Endothelial cell (in vitro differentiated cells): Measurements from ENCODE around the gene TPM2. TPM values are rescaled to one million over a fixed set of nuclear protein-coding genes. Genes with fewer than 3 reads are reported as not detected.

Experiments
- DNase-seq: peaks from one replicate; pipeline ENCODE4 v3.0.0; 2021; ENCODE audit warnings: low spot score
- H3K27ac Mint-ChIP-seq: one replicate; pipeline ENCODE4 v1.8.0; 2021; ENCODE audit warnings: mixed read lengths, inconsistent platforms; ENCODE audit not compliant: unreplicated experiment
- H3K27me3 Mint-ChIP-seq: one replicate; pipeline ENCODE4 v1.8.0; 2021; ENCODE audit warnings: mild to moderate bottlenecking, moderate library complexity, mixed read lengths, inconsistent platforms; ENCODE audit not compliant: unreplicated experiment
- H3K36me3 Mint-ChIP-seq: one replicate; pipeline ENCODE4 v1.8.0; 2021; ENCODE audit warnings: mild to moderate bottlenecking, low read depth, mixed read lengths, inconsistent platforms; ENCODE audit not compliant: unreplicated experiment
- H3K4me1 Mint-ChIP-seq: one replicate; pipeline ENCODE4 v1.8.0; 2021; ENCODE audit warnings: mild to moderate bottlenecking, mixed read lengths, inconsistent platforms; ENCODE audit not compliant: unreplicated experiment
- H3K4me3 Mint-ChIP-seq: one replicate; pipeline ENCODE4 v1.8.0; 2021; ENCODE audit warnings: mild to moderate bottlenecking, mixed read lengths, inconsistent platforms; ENCODE audit not compliant: unreplicated experiment
- H3K9me3 Mint-ChIP-seq: one replicate; pipeline ENCODE4 v1.8.0; 2021; ENCODE audit warnings: mixed read lengths, inconsistent platforms; ENCODE audit not compliant: unreplicated experiment
- CTCF ChIP-seq: fragments of 200-600 bp; sonication (generic); IDR thresholded peaks from one replicate; pipeline ENCODE4 v1.5.0; 2021; ENCODE audit warnings: antibody characterized with exemption; ENCODE audit not compliant: unreplicated experiment
- total RNA-seq: library from RNA; stranded (reverse); fragmentation: NEBNext Ultra II Directional; extraction: Animal tissue kit (Norgen Biotek cat#: 25700); gene quantifications from one replicate; pipeline ENCODE4 v1.2.1, GENCODE V29; 2021; ENCODE audit not compliant: unreplicated experiment

Gene TPM2
- total RNA-seq, 1 donor from 2014 or later, result 173 TPM

GRCh38 chr9:35719546-35719945 is 29.8 kb upstream of the TPM2 start:
- DNase-seq, result no peak
- H3K4me3 Mint-ChIP-seq, result peak overlapping the region; percentile 76
- no peak overlapping the region for H3K27ac Mint-ChIP-seq
- H3K9me3 Mint-ChIP-seq, result no peaks in the 10 kb centered on the region
- H3K36me3 Mint-ChIP-seq, result peaks cover 86% of the 10 kb centered on the region
- peaks cover 3% of the 10 kb centered on the region for H3K4me1 Mint-ChIP-seq
- H3K27me3 Mint-ChIP-seq, result peaks cover 12% of the 10 kb centered on the region
- no peak for TF ChIP-seq CTCF

DNA sequence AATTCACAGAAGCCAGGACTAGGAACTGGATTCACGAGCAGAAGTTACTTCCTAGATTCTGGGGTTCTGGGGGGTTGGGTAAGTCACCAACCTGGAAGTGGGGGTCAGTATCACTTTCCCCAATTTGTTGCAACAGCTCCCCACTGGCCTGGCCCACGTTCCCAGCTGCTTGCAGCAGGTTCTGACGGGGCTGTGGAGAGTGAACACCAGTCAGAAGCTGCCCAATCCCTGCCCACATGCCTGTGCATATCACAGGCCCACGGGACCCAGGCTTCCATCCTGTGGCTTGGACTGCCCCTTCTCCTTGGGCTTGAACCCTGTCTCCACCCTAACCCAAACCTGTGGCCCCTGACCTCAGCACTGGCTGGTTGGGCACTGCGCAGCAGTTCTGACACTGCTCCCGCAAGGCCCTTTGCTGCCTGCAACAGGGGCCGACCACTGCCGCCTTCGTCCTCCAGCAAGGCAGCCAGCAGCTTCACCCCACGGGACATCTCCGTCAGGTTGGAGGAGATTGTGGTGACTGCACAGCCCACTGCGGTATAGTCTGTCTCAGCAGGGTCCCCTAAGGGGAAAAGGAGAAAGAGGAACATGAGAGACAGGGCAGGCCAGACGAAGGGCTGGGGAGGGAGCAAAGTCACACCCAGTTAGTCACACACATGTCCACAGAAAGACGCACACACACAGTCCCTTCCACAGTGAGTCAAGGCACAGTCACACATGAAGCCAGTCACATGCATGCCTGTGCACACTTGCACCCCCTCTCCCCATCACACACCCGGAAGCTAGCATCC is 29.2 kb upstream of the TPM2 start:
- Mint-ChIP-seq H3K27ac (no peak overlapping the region), H3K4me1 (no peaks in the 10 kb centered on the region), H3K9me3 (no peaks in the 10 kb centered on the region), H3K27me3 (peaks cover 10% of the 10 kb centered on the region), H3K4me3 (peak overlapping the region; percentile 85), H3K36me3 (peaks cover 87% of the 10 kb centered on the region)
- DNase-seq, result no peak
- no peak for TF ChIP-seq CTCF

GRCh38 chr9:35717132-35717870 is 27.6 kb upstream of the TPM2 start:
- H3K36me3 Mint-ChIP-seq, result peaks cover 84% of the 10 kb centered on the region

GRCh38 chr9:35716230-35716629 is 26.5 kb upstream of the TPM2 start:
- Mint-ChIP-seq H3K27ac (no peak overlapping the region), H3K27me3 (peaks cover 4% of the 10 kb centered on the region), H3K36me3 (peaks cover 83% of the 10 kb centered on the region), H3K4me1 (no peaks in the 10 kb centered on the region), H3K4me3 (peak overlapping the region; percentile 66), H3K9me3 (no peaks in the 10 kb centered on the region)
- DNase-seq, result no peak
- no peak for TF ChIP-seq CTCF

More at GRCh38 chr9:35717132-35717870, 27.6 kb upstream of the TPM2 start:
- Mint-ChIP-seq H3K4me3 (no peak overlapping the region), H3K27ac (peak overlapping the region; percentile 52), H3K9me3 (no peaks in the 10 kb centered on the region), H3K27me3 (peaks cover 9% of the 10 kb centered on the region), H3K4me1 (no peaks in the 10 kb centered on the region)
- TF ChIP-seq CTCF, result no peak
- no peak for DNase-seq
